A549 (cell line): Measurements from ENCODE around the gene HMX2.

Experiments
- MAX ChIP-seq: IDR thresholded peaks from 2 replicates; pipeline ENCODE4 v1.6.1; 2012
- NFE2L2 ChIP-seq: fragments of 150-350 bp; conservative IDR thresholded peaks from 2 replicates; pipeline ENCODE4 v1.6.1; 2014; ENCODE audit warnings: low read length
- POLR2A ChIP-seq: IDR thresholded peaks from 2 replicates; pipeline ENCODE4 v1.6.1; 2012; ENCODE audit warnings: mild to moderate bottlenecking, low read length

- TF ChIP-seq MAX (no peak), POLR2A (no peak), NFE2L2 (no peak)
Measured at GRCh38 chr10:123166618-123167017, 18.7 kb downstream of the HMX2 start.
